OCI-M2 (cell line): ENCODE results near the gene SPATA13.
"Not testable (repeated sequence)": the region's sequence is repeated elsewhere in the genome, so short reads cannot be mapped to it uniquely, and the experiment has no call there.

ENCODE experiments used
- DNase-seq: peaks from one replicate; lab custom pipeline; 2025; ENCODE audit not compliant: unreplicated experiment; lab: John Stamatoyannopoulos, UW

Gene SPATA13

GRCh38 chr13:24194447-24194846 is 33.9 kb downstream of the SPATA13 start:
- no peak for DNase-seq

GRCh38 chr13:24195626-24196025 is 35.1 kb downstream of the SPATA13 start:
- DNase-seq, result no peak

GRCh38 chr13:24196593-24197197 is 36.2 kb downstream of the SPATA13 start:
- no peak for DNase-seq

- DNase-seq, result no peak
These were observed 38.5 kb downstream of the SPATA13 start for GRCh38 chr13:24199016-24199415.

- DNase-seq, result no peak
These were observed 41.7 kb downstream of the SPATA13 start for GRCh38 chr13:24202215-24202614.

GRCh38 chr13:24203273-24203672 is 42.8 kb downstream of the SPATA13 start:
- no peak for DNase-seq

GRCh38 chr13:24203811-24204210 is 43.3 kb downstream of the SPATA13 start:
- DNase-seq, result no peak

GRCh38 chr13:24205076-24205475 is 44.6 kb downstream of the SPATA13 start:
- DNase-seq, result not testable (repeated sequence)

- DNase-seq, result no peak
These were observed 47.5 kb downstream of the SPATA13 start for GRCh38 chr13:24207841-24208667.

GRCh38 chr13:24209138-24209537 is 48.6 kb downstream of the SPATA13 start:
- DNase-seq, result no peak

GRCh38 chr13:24212254-24212653 is 51.7 kb downstream of the SPATA13 start:
- DNase-seq, result no peak

- no peak for DNase-seq
These were observed 52.2 kb downstream of the SPATA13 start for GRCh38 chr13:24212674-24213073.

- DNase-seq, result no peak
These were observed 53.4 kb downstream of the SPATA13 start for GRCh38 chr13:24213932-24214331.

- no peak for DNase-seq
These were observed 54.0 kb downstream of the SPATA13 start for GRCh38 chr13:24214528-24214927.

GRCh38 chr13:24215126-24215525 is 54.6 kb downstream of the SPATA13 start:
- DNase-seq, result no peak

GRCh38 chr13:24215732-24216131 is 55.2 kb downstream of the SPATA13 start:
- DNase-seq, result no peak

GRCh38 chr13:24216176-24216575 is 55.7 kb downstream of the SPATA13 start:
- DNase-seq, result no peak

- DNase-seq, result not testable (repeated sequence)
These were observed 56.3 kb downstream of the SPATA13 start for GRCh38 chr13:24216779-24217178.

- no peak for DNase-seq
These were observed 57.2 kb downstream of the SPATA13 start for GRCh38 chr13:24217601-24218281.

- no peak for DNase-seq
These were observed 57.8 kb downstream of the SPATA13 start for GRCh38 chr13:24218338-24218737.

- no peak for DNase-seq
These were observed 58.5 kb downstream of the SPATA13 start for GRCh38 chr13:24218977-24219376.
